Stimulated activated CD8-positive, alpha-beta memory T cell treated with anti-CD3 and anti-CD28 coated beads, Interleukin-12 subunit alpha, Interleukin-12 subunit beta, amount 100 ng/mL, for 4 hours (primary cell): ENCODE measurements around the gene KIF1A.

Source experiments
- DNase-seq: peaks from one replicate; pipeline ENCODE4 v3.0.0-alpha.2; 2020; ENCODE audit warnings: low read depth

The KIF1A gene, protein sequence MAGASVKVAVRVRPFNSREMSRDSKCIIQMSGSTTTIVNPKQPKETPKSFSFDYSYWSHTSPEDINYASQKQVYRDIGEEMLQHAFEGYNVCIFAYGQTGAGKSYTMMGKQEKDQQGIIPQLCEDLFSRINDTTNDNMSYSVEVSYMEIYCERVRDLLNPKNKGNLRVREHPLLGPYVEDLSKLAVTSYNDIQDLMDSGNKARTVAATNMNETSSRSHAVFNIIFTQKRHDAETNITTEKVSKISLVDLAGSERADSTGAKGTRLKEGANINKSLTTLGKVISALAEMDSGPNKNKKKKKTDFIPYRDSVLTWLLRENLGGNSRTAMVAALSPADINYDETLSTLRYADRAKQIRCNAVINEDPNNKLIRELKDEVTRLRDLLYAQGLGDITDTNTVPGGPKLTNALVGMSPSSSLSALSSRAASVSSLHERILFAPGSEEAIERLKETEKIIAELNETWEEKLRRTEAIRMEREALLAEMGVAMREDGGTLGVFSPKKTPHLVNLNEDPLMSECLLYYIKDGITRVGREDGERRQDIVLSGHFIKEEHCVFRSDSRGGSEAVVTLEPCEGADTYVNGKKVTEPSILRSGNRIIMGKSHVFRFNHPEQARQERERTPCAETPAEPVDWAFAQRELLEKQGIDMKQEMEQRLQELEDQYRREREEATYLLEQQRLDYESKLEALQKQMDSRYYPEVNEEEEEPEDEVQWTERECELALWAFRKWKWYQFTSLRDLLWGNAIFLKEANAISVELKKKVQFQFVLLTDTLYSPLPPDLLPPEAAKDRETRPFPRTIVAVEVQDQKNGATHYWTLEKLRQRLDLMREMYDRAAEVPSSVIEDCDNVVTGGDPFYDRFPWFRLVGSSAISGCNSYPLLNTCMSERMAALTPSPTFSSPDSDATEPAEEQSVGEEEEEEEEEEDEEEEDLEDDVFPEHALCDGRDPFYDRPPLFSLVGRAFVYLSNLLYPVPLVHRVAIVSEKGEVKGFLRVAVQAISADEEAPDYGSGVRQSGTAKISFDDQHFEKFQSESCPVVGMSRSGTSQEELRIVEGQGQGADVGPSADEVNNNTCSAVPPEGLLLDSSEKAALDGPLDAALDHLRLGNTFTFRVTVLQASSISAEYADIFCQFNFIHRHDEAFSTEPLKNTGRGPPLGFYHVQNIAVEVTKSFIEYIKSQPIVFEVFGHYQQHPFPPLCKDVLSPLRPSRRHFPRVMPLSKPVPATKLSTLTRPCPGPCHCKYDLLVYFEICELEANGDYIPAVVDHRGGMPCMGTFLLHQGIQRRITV (N-terminal part only)

DNA sequence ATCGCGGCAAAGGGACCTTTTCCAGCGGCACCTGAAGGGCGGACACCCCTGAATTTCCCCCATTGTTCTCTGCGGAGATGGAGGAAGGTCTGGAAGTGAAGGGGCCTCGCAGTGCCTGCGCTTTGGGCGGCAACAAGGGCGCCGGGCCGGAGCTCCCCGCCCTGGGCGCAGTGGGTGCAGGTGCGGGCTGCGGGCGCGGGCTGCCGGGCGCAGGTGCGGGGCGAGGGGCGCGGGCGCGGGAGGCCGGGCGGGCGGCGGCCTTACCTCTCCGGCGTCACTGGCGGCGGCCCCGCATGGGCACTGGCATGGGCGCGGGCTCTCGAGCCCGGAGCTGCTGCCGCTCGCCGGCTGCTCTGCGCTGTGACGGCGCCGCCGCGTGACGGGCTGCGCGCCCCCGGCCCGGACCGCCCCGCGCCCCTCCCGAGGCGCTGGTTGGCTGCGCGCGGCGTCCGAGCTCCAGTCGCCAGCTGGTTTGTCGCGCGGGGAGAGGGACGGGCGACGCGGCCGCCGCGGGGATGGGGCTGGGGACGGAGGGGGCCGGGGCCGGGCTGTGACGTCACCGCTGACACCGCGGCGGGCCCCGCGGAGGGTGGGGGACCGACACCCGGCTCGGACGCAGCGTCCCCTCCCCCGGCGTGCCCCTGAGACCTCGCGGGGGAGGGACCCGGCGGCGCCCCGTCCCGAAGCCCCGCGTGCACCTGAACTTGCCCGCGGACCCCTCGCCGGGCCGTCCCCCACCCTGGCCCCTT lies at the start of gene KIF1A:
Gene KIF1A (minus strand): TSS at position 362 of the 749 bp plus-strand sequence. CDS start 22,467 bp downstream, outside the sequence.
- DNase-seq: no peak

DNA sequence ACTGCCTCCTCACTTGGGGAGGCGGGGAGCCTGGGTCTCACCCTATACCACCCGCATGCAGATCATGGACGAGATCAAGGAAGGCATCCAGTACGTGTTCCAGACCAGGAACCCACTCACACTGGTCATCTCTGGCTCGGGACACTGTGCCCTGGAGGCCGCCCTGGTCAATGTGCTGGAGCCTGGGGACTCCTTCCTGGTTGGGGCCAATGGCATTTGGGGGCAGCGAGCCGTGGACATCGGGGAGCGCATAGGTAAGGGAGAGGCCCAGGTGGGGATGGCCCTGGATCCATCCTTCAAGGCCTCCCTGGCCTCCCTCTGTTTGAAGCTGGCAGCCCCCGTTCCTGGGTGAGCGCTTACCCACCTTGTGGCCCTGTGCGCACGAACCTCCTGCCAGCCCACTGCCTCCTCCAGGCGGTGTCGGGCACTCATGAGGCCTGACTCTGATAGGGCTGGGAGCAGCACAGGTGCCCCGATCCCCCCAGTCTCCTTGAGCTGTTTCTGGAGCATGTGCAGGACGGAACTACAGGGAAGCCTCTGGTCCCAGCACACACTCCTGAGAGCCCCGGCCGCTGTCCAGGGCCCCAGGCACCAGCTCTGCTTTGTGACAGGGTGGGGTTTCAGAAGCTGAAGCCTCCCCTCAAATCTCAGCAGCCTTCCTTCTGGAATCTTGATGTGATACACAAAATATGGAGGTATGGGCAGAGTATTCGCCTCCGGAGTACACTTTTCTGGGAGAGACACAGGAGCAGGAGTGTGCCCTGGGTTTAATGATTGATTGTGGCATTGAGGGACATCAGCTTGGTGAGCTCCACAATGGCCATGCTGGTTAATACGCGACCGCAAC lies 49.3 kb upstream of the KIF1A start:
- DNase-seq: no peak

DNA sequence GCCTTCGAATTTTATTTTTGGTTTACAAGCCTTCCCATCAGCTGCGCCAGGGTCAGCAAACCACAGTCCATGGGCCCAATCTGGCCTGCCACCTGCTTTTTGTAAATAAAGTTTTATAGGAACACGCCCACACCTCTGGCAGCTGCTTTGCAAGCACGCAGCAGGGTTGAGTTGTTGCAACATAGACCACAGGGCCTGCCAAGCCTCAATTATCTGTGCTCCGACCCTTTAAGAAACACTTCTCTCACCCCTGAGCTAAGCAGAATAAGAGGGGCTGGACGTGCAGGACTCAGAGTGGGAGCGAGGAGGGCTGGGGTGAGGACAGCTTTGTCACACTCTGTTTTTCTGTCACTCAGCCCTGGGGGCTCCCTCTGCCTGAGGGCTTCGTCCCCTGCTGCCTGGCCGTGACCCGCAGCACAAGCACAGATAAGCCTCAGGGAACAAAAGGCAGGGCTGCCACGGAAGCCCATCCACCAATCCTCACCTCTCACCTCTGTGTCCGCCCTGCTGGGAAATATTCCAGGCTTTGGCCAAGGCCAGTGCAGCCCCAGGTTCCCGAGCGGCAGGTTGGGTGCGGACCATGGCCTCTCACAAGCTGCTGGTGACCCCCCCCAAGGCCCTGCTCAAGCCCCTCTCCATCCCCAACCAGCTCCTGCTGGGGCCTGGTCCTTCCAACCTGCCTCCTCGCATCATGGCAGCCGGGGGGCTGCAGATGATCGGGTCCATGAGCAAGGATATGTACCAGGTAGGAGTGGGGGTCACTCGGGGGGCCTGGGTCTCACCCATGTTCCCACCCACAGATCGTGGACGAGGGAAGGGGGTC lies 48.5 kb upstream of the KIF1A start, which contains the start of gene AGXT:
Gene AGXT (plus strand): TSS at position 539 of the 823 bp plus-strand sequence. CDS start 42 bp downstream, at position 581.
- DNase-seq: no peak

DNA sequence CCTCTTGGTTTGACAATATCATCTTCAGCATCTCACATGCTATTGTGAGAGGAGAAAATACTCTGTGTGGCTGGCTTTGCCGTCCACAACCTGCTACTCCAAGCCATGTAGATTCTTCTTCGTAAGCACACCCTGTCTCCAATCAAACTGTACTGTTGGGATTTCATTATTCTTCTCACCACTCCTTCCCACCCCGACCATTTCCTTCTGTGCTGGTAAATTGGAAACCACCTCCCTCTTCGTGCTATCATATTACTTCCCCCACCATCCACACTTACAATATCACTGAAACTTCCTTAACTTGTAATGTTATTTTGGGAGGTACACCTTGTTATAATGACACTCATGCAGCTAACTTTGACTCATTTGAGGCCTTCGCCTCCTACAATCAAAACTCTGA lies 45.4 kb upstream of the KIF1A start:
- no peak for DNase-seq

DNA sequence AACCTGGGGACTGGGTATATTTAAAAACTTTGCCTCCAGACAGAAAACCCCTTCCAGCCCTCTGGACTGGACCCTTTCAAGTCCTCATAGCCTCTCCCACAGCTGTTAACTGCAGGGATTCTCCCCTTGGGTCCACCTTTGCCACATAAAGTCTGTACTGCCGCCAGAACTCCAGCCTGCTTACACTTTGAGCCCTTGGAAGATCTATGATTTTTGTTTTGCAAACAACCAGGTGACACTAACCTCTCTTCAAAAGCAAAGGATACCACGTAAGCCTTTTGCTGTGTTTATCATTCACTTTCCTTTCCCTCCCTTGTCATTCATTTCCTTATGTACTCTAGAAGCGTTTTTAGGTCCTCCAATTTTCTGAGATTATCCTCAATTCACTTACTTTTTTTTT lies 44.5 kb upstream of the KIF1A start:
- DNase-seq: no peak

DNA sequence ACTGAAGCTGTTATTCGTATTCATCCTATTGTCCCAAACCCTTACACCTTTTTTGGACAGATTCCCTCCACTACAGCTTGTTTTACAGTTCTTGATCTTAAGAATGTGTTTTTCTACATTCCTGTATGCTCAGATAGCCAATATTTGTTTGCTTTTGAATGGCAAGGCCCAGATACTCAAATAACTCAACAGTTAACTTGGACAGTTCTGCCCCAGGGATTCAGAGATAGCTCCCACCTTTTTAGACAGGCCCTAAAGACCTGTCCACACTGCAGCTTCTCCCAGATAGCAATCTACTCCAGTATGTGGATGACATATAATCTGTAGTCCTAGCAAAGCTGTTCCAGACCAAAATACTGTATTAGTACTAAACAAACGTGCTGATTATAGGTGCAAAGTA lies 41.5 kb upstream of the KIF1A start:
- no peak for DNase-seq

DNA sequence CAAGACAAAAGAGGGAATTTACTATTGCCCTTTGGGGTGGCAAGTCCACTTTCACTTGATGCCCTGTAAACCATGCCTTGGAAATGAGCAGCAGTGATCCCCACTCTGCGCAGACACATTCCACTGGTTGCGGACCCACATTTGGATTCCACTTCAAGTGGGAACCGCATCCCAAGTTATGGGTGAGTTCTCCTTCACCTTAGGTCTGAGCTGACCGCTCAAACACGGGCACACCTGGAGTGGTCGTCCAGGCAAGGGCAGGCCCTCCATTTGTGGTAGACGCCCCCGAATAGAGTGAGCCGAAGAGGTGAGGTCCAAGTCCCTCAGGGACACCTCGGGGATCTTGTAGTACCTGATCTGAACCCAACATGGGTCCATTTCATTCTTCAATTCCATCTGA lies 38.9 kb upstream of the KIF1A start:
- no peak for DNase-seq

DNA sequence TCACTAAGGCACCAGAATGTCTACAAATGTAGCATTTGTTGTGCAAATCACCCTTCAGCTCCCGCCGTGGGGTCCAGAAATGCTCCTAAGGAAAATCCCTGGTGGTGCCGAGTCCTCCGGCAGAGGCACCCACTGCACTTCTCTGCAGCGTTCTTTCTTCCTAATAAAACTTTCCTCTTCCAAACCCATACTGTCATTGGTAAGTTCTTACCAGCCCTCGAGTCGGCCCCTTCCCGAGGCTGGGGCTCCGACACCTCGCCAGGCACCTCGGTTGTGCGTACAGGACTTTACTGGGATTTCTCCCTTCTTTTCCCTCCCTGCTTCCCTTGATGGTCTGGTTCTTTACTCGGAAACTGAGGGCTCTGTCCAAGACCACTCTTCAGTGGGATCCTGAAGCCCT lies 38.3 kb upstream of the KIF1A start:
- DNase-seq: no peak

DNA sequence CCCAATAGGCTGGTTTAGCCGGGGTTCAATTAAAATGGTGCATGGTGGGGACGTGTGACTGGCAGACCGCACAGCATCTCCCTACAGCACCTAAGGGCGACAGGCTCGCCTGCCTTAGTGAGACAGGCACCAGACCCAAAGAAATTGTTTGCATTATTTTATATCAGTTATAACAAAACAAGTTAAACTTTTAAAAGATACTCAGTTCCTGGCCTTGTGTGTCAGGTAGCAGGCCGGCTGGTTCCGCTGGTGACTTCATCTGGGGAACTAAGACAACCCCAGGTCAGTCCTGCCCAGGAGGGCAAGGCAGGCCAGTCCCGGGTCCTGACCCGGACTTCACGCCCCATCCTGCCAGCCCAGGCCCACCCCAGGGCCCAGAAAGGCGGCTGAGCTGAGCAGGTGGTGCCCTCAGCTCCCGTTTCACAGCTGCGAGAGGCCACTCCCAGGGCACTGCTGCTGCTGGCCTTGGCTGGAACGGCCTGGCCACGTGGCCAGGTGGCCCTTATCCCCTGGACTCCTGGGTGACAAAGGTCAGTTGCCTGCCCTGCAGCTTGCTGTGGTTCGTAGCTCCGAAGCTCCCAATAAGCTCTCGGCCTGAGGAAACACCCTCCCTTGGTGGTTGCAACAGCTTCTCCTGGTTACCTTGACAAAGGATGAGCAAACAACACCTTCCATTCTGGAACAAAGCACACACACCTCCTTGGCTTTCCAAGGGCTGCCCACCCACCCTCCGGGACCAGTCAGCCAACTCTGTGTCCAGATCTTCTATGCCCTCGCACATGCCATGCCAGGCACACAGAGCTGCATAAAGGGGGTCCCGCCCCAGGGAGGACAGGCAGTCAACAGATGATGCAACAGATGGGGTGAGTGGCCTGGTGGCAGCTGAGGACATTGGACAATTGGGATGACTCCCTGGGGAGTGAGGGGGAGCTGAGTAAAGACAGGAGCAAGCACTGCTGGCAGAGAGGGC lies 37.3 kb upstream of the KIF1A start:
- DNase-seq: no peak

DNA sequence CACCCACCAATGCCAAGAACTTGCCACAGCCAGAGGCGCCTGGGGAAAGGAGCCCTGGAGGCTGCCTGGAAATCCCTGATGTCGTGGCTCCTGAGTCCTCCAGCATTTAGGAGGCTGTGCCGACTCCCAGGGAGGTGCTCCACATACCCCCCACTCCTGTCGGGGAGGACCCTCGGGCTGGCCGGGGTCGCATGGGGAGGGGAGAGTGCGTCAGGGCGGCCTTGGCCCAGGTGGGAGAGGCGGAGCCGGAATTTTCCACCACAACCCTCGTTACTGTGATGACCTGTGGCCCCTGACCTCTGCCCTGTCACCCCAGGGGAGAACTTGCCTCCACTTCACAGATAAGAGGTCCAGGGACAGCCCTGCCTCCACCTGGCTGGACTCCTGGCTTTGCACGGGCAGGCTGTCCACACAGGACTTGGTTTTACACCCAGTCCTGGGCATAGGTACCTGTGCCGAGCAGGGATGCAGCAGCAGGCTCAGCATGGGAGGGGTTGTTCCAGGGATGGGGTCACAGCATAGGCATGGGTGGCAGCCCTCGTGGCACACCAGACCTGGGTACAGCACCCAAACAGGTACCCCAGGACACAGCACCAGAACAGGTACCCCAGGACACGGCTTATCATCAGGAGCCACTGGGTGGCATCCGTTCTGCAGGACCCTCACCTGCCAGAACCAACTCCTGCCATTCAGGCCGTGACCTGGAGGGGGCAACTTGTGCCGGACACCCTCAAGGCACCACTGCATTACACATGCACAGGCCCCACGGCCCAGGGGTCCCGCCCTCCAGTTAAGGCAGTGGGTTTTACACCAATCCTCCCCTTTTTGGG lies 36.3 kb upstream of the KIF1A start:
- no peak for DNase-seq

DNA sequence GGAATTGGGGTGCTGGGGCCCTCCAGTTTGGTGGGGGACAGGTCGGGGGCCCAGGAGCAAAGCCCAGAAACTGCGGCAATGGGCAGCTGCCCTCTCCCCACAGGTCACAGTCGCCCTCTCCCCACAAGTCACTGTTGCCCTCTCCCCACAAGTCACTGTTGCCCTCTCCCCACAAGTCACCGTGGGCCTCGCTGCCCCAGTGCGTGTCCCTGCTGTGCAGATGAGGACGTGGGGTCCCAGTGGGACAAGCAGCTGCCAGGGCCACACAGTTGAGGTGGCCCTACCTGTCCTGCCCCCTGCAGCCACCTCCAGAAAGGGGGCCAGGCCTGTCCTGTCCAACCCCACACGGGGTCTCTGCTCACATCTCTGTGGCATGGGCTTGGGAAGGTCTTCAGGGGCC lies 35.7 kb upstream of the KIF1A start:
- DNase-seq: no peak

DNA sequence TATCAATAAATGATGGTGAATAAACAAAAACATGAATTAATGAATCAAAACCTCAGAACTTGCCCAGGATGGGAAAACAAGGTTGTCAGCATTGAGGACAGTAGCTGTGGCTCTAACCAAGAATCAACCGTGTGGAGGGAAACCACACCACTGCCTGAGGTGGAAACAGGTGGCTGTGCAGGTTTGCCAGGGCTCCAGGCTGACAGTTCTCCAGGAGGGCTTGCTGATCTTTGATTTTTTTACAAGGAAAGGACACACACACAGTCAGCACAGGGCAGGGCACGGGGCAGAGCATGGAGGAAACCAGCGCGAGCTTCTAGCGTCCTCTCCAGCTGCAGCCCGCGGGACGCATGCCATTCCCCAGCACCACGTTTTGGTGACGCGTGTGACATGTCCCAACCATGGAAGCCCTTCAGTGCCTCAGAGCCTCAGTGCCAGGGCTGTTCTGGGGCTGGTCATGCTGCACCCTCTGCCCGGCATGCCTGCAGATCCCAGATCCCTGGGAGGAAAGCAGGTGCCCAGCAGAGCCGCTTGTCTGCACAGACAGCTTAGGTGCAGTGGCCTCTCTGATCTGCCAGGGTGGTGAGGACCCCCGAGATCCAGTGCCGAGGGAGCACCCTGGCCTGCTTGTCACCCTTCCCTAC lies 32.8 kb upstream of the KIF1A start:
- no peak for DNase-seq

DNA sequence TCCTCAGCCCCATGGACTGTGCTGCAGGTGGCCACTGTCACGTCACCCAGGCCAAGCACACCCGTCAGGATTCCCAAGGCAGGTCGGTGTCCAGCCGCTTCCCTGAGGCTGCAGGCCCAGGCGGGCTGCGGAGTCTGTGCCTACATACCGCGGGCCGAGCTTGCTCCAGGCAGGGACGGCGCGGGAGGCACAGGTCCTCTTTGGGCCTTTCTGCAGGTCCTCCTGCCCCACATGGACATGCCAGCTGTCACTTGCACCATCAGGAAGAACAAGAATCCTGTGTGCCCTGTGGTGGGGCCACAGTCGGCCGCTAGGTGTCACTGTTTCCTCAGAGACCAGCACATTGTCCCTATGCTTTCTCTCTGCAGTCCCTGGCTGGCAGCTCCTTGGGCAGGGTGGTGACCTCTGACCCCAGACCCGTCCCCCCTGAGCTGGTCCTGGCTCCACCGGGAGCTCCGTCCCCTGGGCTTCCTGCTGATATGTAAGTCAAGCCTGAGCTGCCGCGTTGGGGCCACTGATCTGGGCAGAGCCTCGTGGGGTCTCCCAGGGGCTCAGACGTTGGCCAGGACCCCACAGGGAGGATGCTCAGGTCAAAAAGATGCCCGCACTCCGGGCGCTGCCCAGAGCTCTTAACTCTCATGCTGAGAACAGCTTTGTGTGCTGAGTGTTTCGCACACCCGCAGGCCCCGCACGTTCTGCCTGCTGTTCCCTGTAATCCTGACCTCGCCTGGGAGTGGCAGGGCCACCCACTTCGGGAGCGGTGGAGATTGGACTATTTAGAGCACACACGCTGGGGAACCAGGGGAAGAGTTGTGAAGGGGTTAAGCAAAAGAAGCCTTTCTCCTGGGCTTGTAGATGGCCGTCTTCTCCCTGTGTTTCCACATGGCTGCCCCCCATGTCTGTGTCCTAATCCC lies 31.3 kb upstream of the KIF1A start:
- peak; percentile 62 for DNase-seq

DNA sequence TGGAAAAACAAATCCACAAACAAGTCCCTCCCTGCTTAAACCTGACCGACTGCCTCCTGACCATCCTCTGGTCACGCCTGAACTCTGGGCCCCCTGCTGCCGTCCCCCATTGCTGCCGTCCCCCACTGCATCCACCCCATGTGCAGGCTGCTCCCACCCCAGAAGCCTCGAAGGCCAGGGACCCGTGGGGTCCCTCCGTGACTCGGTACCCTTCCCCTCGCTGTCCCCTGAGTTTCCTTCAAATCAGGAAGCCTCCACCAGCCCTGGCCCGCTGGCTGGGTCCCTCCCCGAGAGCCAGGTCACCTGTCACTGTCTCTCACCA lies 30.7 kb upstream of the KIF1A start:
- DNase-seq: no peak

DNA sequence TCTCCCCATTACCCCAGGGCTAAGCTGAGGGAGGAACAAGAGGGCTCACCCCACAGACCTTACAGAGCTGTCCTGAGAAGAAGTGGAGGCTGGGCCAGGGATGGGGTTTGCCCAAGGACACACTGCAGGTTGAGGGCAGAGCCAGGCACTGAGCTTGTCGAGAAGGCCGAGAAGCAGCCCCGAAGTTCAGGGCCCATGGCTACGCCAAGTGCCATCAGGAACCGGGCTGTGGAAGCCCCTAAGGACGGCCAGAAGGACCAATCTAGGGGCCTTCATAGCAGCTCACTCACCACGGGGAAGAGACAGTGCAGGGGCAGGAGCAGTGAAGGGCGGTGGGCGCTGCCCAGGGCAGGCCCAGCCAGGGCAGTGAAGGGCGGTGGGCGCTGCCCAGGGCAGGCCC lies 30.0 kb upstream of the KIF1A start:
- no peak for DNase-seq
